Endodermal cell (in vitro differentiated cells): ENCODE results near the gene VWA1. TPM values are rescaled to one million over a fixed set of nuclear protein-coding genes. Genes with fewer than 3 reads are reported as not detected.
"Not testable (repeated sequence)": the region's sequence is repeated elsewhere in the genome, so short reads cannot be mapped to it uniquely, and the experiment has no call there.

Experiments used
- DNase-seq: peaks from one replicate; pipeline ENCODE4 v3.0.0-alpha.2; 2017
- H3K27ac ChIP-seq: 2 replicates; pipeline ENCODE4 v1.5.1; 2013; ENCODE audit warnings: mild to moderate bottlenecking, low read depth, low read length, moderate library complexity
- H3K27me3 ChIP-seq: 2 replicates; pipeline ENCODE4 v1.6.1; 2013; ENCODE audit warnings: mild to moderate bottlenecking, low read length, moderate library complexity; ENCODE audit not compliant: insufficient read depth, control insufficient read depth, poor library complexity, severe bottlenecking
- H3K36me3 ChIP-seq: 2 replicates; pipeline ENCODE4 v1.7.0; 2013; ENCODE audit warnings: mild to moderate bottlenecking, low read length, moderate library complexity; ENCODE audit not compliant: control insufficient read depth, insufficient read depth
- H3K4me1 ChIP-seq: one replicate; pipeline ENCODE4 v1.7.0; 2013; ENCODE audit warnings: low read length; ENCODE audit not compliant: control insufficient read depth, insufficient read depth
- H3K4me3 ChIP-seq: 2 replicates; pipeline ENCODE4 v1.5.1; 2013; ENCODE audit warnings: mild to moderate bottlenecking, low read length, moderate library complexity
- H3K9ac ChIP-seq: 2 replicates; pipeline ENCODE4 v1.6.1; 2013; ENCODE audit warnings: mild to moderate bottlenecking, low read length, moderate library complexity; ENCODE audit not compliant: poor library complexity, severe bottlenecking; ENCODE audit errors: extremely low read depth
- H3K9me3 ChIP-seq: 2 replicates; pipeline ENCODE4 v1.6.1; 2013; ENCODE audit warnings: mild to moderate bottlenecking, low read length, moderate library complexity; ENCODE audit not compliant: control insufficient read depth
- H3K27ac Mint-ChIP-seq: 2 replicates; pipeline ENCODE4 v1.8.0; 2020; ENCODE audit warnings: mixed read lengths
- H3K27me3 Mint-ChIP-seq: 2 replicates; pipeline ENCODE4 v1.8.0; 2021; ENCODE audit warnings: mild to moderate bottlenecking, mixed read lengths; ENCODE audit not compliant: insufficient read depth
- H3K36me3 Mint-ChIP-seq: 2 replicates; pipeline ENCODE4 v1.8.0; 2020; ENCODE audit warnings: low read depth, mixed read lengths
- H3K4me1 Mint-ChIP-seq: 2 replicates; pipeline ENCODE4 v1.8.0; 2020; ENCODE audit warnings: mixed read lengths
- H3K4me3 Mint-ChIP-seq: 2 replicates; pipeline ENCODE4 v1.8.0; 2020; ENCODE audit warnings: mild to moderate bottlenecking, moderate library complexity, mixed read lengths
- H3K9me3 Mint-ChIP-seq: 2 replicates; pipeline ENCODE4 v1.8.0; 2020; ENCODE audit warnings: mild to moderate bottlenecking, mixed read lengths
- WGBS, 2 experiments: methylation state at CpG; one replicate each; pipeline versions ENCODE4 v1.1.5 to v1.1.7; 2013; ENCODE audit warnings: missing lambda C conversion rate in 2 of 2, mixed read lengths in 1 of 2; ENCODE audit not compliant: insufficient coverage in 1 of 2, insufficient read length in 1 of 2; 5-methylcytosine and 5-hydroxymethylcytosine counted together
- total RNA-seq, 2 donors: library from RNA; stranded (reverse); fragmentation: NEBNext Ultra II Directional in 1 of 2; extraction: Animal tissue kit (Norgen Biotek cat#: 25700) in 1 of 2; gene quantifications; 2 replicates in 1 of 2; 3 replicates in 1 of 2; pipeline ENCODE4 v1.2.1, GENCODE V29; 2021
- TF ChIP-seq, protein P1 (sequence below): fragments of 200-600 bp; sonication (generic); conservative IDR thresholded peaks from 2 replicates; pipeline ENCODE4 v1.5.0; 2021; ENCODE audit warnings: antibody characterized with exemption, mild to moderate bottlenecking

Gene VWA1
- total RNA-seq, 2 donors from 2014 or later: 12.7 to 17.4 TPM

DNA sequence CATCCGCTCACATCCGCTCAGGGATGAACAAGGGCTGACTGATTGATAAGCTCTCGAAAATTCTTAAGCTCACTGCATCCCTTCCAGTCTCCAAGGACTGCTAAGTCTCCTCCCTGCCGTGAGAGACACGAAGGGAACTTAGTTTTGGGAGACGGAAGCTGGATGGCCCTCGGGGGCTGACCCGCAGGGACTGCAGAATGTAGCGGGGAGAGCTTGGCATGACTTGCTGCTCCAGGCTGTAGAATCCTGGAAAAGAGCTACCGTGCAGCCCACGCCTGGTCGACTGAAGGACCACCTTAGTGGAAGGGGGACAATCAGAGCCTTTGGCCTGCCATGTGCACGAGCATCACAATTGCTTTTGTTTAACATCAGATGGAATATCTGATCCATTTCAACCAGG, 19.7 kb upstream of the VWA1 start:
- no peaks in the 10 kb centered on the region for H3K27me3 ChIP-seq
- peaks cover 6% of the 10 kb centered on the region for H3K27me3 Mint-ChIP-seq
- peaks cover 4% of the 10 kb centered on the region for H3K4me1 Mint-ChIP-seq
- H3K27ac Mint-ChIP-seq: no peak overlapping the region
- no peak for DNase-seq
- peaks cover 17% of the 10 kb centered on the region for H3K9me3 Mint-ChIP-seq
- no peak overlapping the region for H3K9ac ChIP-seq
- no peaks in the 10 kb centered on the region for H3K4me1 ChIP-seq
- H3K4me3 Mint-ChIP-seq: no peak overlapping the region
- no peak overlapping the region for H3K4me3 ChIP-seq
- 88 to 90% methylated on average over 12 to 13 of the region's 13 CpGs for WGBS, 2 experiments
- no peaks in the 10 kb centered on the region for H3K9me3 ChIP-seq
- H3K36me3 Mint-ChIP-seq: peaks cover 9% of the 10 kb centered on the region
- H3K27ac ChIP-seq: no peak overlapping the region
- no peaks in the 10 kb centered on the region for H3K36me3 ChIP-seq
- TF ChIP-seq, protein P1, sequence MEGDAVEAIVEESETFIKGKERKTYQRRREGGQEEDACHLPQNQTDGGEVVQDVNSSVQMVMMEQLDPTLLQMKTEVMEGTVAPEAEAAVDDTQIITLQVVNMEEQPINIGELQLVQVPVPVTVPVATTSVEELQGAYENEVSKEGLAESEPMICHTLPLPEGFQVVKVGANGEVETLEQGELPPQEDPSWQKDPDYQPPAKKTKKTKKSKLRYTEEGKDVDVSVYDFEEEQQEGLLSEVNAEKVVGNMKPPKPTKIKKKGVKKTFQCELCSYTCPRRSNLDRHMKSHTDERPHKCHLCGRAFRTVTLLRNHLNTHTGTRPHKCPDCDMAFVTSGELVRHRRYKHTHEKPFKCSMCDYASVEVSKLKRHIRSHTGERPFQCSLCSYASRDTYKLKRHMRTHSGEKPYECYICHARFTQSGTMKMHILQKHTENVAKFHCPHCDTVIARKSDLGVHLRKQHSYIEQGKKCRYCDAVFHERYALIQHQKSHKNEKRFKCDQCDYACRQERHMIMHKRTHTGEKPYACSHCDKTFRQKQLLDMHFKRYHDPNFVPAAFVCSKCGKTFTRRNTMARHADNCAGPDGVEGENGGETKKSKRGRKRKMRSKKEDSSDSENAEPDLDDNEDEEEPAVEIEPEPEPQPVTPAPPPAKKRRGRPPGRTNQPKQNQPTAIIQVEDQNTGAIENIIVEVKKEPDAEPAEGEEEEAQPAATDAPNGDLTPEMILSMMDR: no peak

DNA sequence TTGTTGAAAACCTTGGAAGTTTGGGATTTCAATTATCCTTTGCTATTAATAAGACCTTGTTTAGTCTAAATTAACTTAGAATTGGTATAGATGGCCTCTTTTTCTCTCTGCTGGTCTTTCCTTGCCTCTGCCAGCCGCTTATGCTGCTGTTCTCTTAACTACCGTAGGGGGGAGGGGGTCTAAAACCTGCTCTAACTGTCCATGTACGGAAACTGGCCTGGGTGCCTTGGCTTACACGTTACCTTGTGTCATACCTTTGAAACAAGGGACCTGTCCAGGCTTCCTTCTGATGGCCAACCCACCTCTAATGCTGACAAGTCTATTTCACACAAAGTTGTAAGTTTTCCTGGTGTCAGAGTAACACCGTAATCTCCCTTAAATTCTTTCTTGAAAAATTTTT, 18.1 kb upstream of the VWA1 start:
- H3K27me3 Mint-ChIP-seq, DNase-seq, H3K36me3 ChIP-seq, H3K9me3 Mint-ChIP-seq, H3K4me1 Mint-ChIP-seq, H3K4me3 ChIP-seq, H3K27ac ChIP-seq, H3K36me3 Mint-ChIP-seq, H3K27ac Mint-ChIP-seq, H3K27me3 ChIP-seq, H3K9me3 ChIP-seq, H3K9ac ChIP-seq, H3K4me3 Mint-ChIP-seq: not testable (repeated sequence)
- peaks cover 10% of the 10 kb centered on the region for H3K4me1 ChIP-seq
- WGBS, 2 experiments: 88 to 100% methylated on average over 3 to 5 of the region's 5 CpGs

DNA sequence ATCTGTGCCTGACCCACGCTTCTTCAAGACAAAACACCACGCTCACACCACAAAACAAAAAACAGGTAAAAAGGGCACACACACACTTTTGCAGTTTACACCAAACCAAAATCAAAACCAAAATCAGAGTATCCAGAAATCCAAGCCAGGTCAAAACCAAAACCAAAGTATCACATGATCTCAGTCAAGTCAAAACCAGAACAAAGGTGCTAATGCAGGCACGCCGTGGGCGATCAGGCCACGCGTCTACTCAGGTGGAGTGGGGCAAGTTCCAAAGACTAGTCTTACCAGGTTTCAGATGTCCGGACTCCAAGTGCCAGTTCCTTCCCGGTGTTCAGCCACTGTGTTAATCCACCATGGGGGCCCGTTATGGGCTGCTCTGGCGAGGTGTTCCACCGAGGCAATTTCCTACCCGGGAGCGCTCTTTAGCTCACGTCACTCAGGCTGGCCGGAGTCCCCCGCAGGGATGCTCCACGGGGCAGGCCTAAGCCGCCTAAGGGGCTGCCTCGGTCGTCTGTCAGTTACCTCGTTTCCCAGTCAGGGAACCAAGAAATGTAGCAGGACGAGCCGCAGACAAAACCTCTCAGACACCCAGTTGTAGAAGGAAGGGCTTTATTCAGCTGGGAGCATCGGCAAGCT, 17.5 kb upstream of the VWA1 start:
- not testable (repeated sequence) for H3K4me3 Mint-ChIP-seq, H3K4me3 ChIP-seq, H3K27ac Mint-ChIP-seq, H3K36me3 ChIP-seq, H3K27me3 Mint-ChIP-seq, H3K9me3 Mint-ChIP-seq, H3K27me3 ChIP-seq, H3K9ac ChIP-seq, H3K36me3 Mint-ChIP-seq, H3K9me3 ChIP-seq
- Histone ChIP-seq H3K4me1 (peaks cover 13% of the 10 kb centered on the region), H3K27ac (peak overlapping the region; percentile 47)
- peak; percentile 45 for DNase-seq
- 90 to 93% methylated on average over 18 to 25 of the region's 25 CpGs for WGBS, 2 experiments
- H3K4me1 Mint-ChIP-seq: peaks cover 14% of the 10 kb centered on the region

- Histone ChIP-seq H3K4me3 (no peak overlapping the region), H3K27me3 (no peaks in the 10 kb centered on the region), H3K9me3 (no peaks in the 10 kb centered on the region), H3K36me3 (no peaks in the 10 kb centered on the region), H3K4me1 (peaks cover 13% of the 10 kb centered on the region), H3K9ac (no peak overlapping the region), H3K27ac (peak overlapping the region; percentile 56)
- Mint-ChIP-seq H3K4me3 (no peak overlapping the region), H3K27me3 (peaks cover 8% of the 10 kb centered on the region), H3K9me3 (no peaks in the 10 kb centered on the region), H3K4me1 (peaks cover 15% of the 10 kb centered on the region), H3K27ac (no peak overlapping the region), H3K36me3 (no peaks in the 10 kb centered on the region)
- TF ChIP-seq, protein P1: no peak
- 89 to 94% methylated on average over 14 to 26 of the region's 26 CpGs for WGBS, 2 experiments
- no peak for DNase-seq
Measured at GRCh38 chr1:1418464-1419362, 16.8 kb upstream of the VWA1 start.
